Activated naive CD4-positive, alpha-beta T cell treated with anti-CD3 and anti-CD28 coated beads for 36 hours (primary cell): ENCODE data around the gene RNASEH1. TPM values are rescaled to one million over a fixed set of nuclear protein-coding genes. Genes with fewer than 3 reads are reported as not detected.

Experiments
- CTCF ChIA-PET: fragments of 350-600 bp; sonication (Branson Sonifier 250); formaldehyde crosslinking; loops from one replicate; lab custom pipeline; 2021; ENCODE audit warnings: antibody characterized with exemption; lab: Charles Lee
- DNase-seq: peaks from one replicate; pipeline ENCODE4 v3.0.0-alpha.2; 2020
- H3K27ac Mint-ChIP-seq: one replicate; pipeline ENCODE4 v1.8.0; 2021; ENCODE audit warnings: mild to moderate bottlenecking, mixed read lengths
- H3K27me3 Mint-ChIP-seq: one replicate; pipeline ENCODE4 v1.8.0; 2021; ENCODE audit warnings: low read depth, mixed read lengths
- H3K36me3 Mint-ChIP-seq: one replicate; pipeline ENCODE4 v1.8.0; 2021; ENCODE audit warnings: low read depth, mixed read lengths
- H3K4me1 Mint-ChIP-seq: one replicate; pipeline ENCODE4 v1.8.0; 2021; ENCODE audit warnings: low read depth, mixed read lengths
- H3K4me3 Mint-ChIP-seq: one replicate; pipeline ENCODE4 v1.8.0; 2021; ENCODE audit warnings: mild to moderate bottlenecking, moderate library complexity, mixed read lengths
- H3K9me3 Mint-ChIP-seq: one replicate; pipeline ENCODE4 v1.8.0; 2021; ENCODE audit warnings: mixed read lengths
- intact Hi-C: fragments of 100-400 bp; cut with micrococcal nuclease; formaldehyde crosslinking; loops from one replicate; pipeline ENCODE4 v1.15.1; 2023
- total RNA-seq, 2 experiments: library from RNA; stranded (reverse); gene quantifications; one replicate each; pipeline ENCODE4 v1.2.3, GENCODE V29; 2021

RNASEH1 gene
- total RNA-seq, 2 experiments from 2014 or later = 23.0 to 24.0 TPM

- intact Hi-C loops = loop anchor here (1.0 to 2.0 kb wide), 3 partner anchors 18 to 114 kb away; partner anchors contain the start of genes ADI1 and RNASEH1
Measured at GRCh38 chr2:3536682-3537632, 21.2 kb downstream of the RNASEH1 start.

DNA sequence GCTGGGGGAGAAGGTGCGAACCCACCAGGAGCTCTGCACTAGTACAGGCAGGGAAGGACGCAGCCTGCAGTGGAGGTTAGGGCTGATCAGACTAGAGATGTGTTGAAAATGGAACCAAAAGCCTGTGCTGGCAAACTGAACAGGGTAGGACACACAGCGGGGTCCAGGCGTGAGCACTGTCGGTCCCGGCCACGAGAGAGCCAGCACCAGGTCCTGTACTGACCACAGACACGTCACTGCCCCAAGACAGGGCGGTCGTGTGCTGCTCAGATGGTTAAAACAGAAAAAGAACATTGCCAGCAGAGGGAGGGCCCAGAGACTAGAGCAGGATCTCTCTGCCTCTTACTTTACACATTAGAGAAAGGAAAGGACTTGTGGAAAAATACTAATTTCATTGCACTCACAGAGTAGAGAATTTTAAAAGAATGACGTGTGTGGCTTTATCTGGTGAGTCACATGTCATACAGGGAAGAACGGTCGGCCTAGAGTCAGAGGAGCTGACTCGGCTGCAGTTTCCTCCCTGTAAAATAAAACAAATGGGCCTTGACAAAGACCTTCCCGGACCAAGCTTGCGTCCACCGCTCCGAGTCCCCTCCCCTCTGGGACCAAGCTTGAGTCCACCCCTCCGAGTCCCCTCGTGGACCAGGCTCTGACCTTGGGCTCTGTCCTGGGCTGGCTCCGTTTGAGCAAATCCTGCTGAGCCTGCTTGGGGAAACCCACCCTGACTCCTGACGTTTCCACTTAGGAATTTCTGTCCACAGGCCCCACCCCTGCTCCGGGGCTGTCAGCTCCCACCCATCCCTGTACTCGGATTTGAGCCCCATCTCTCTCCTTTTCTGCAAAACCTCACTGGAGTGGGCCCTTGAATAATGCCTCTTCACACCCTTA, 22.1 kb downstream of the RNASEH1 start:
- Mint-ChIP-seq H3K4me1 (peaks cover 3% of the 10 kb centered on the region), H3K4me3 (peak overlapping the region; percentile 61), H3K36me3 (peaks cover 10% of the 10 kb centered on the region), H3K27ac (peak overlapping the region; percentile 83), H3K9me3 (no peaks in the 10 kb centered on the region), H3K27me3 (no peaks in the 10 kb centered on the region)
- intact Hi-C loops = loop anchor here (1.0 to 2.0 kb wide), 3 partner anchors 17 to 115 kb away; partner anchors contain the start of genes ADI1 and RNASEH1
- CTCF ChIA-PET = no interaction called here
- DNase-seq = no peak

More at GRCh38 chr2:3536682-3537632, 21.2 kb downstream of the RNASEH1 start:
- peak overlapping the region; percentile 83 for H3K27ac Mint-ChIP-seq
- CTCF ChIA-PET = interaction anchor here (0.6 to 0.7 kb wide), 2 partner anchors 35 to 87 kb away, joined by 3 to 4 read pairs; no protein-coding TSS in a partner anchor
- peak overlapping the region; percentile 61 for H3K4me3 Mint-ChIP-seq
- peaks cover 3% of the 10 kb centered on the region for H3K4me1 Mint-ChIP-seq
- DNase-seq = no peak
- no peaks in the 10 kb centered on the region for H3K9me3 Mint-ChIP-seq
- no peaks in the 10 kb centered on the region for H3K27me3 Mint-ChIP-seq
- peaks cover 12% of the 10 kb centered on the region for H3K36me3 Mint-ChIP-seq

- intact Hi-C loops = no loop called here
- CTCF ChIA-PET = no interaction called here
- peaks cover 10% of the 10 kb centered on the region for H3K36me3 Mint-ChIP-seq
- no peaks in the 10 kb centered on the region for H3K9me3 Mint-ChIP-seq
- DNase-seq = no peak
- H3K4me3 Mint-ChIP-seq = no peak overlapping the region
- no peaks in the 10 kb centered on the region for H3K27me3 Mint-ChIP-seq
- peaks cover 3% of the 10 kb centered on the region for H3K4me1 Mint-ChIP-seq
- peak overlapping the region; percentile 83 for H3K27ac Mint-ChIP-seq
Measured at GRCh38 chr2:3535467-3535793, 22.7 kb downstream of the RNASEH1 start.

DNA sequence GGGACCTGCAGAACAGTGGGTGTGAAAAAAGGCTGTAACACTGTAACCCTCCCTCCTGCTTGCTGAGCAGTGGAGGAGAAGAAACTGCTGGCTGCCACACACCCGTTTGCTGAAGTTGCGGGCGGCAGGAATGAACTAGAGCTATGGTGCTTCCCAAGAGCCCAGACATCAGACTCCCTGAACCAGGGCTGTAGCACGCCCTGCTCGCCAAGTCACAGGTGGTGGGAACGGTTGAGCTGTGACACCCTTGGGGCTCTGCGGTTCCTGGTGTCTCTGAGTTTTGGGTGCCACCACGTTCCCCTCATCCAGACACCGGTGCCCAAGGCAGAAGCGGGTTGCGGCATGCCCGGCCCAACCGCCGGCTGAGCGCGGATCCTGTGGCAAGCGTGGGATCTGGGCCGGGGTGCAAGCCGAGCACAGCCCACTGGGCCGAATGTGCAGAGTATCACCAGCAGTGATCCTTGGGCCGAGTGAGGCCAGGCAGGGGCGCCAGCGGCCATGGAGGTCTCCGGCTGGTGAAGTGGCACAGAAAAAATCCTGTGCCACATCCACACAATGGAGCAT, 23.8 kb downstream of the RNASEH1 start:
- Mint-ChIP-seq H3K27ac (no peak overlapping the region), H3K36me3 (peaks cover 7% of the 10 kb centered on the region), H3K4me1 (peaks cover 3% of the 10 kb centered on the region), H3K9me3 (no peaks in the 10 kb centered on the region), H3K4me3 (no peak overlapping the region), H3K27me3 (no peaks in the 10 kb centered on the region)
- DNase-seq = no peak
- intact Hi-C loops = no loop called here
- CTCF ChIA-PET = no interaction called here

DNA sequence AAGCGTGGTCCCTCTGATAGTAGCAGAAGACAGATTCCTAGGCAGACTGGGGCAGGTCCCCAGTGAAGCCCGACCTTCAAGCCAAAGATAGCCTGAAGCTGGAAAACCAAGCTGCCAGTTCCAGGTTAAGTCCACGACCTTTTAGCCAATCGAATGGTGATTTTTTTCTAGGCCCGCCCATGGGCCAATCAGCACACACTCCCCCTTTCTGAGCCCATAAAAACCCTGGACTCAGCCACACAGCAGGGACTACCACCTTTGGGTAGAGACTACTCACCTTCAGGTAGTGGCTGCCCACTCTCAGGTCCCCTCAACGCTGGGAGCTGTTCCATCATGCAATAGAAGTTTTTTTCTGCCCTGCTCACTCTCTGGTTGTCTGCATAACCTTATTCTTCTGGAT, 24.3 kb downstream of the RNASEH1 start:
- Mint-ChIP-seq H3K27ac (no peak overlapping the region), H3K36me3 (peaks cover 7% of the 10 kb centered on the region), H3K4me1 (peaks cover 3% of the 10 kb centered on the region), H3K4me3 (no peak overlapping the region), H3K9me3 (no peaks in the 10 kb centered on the region), H3K27me3 (no peaks in the 10 kb centered on the region)
- no peak for DNase-seq
- CTCF ChIA-PET = no interaction called here
- intact Hi-C loops = no loop called here

- CTCF ChIA-PET = no interaction called here
- Mint-ChIP-seq H3K36me3 (peaks cover 7% of the 10 kb centered on the region), H3K27me3 (no peaks in the 10 kb centered on the region), H3K9me3 (no peaks in the 10 kb centered on the region), H3K4me1 (peaks cover 3% of the 10 kb centered on the region), H3K4me3 (no peak overlapping the region), H3K27ac (no peak overlapping the region)
- intact Hi-C loops = no loop called here
- no peak for DNase-seq
Measured at GRCh38 chr2:3532941-3533340, 25.2 kb downstream of the RNASEH1 start.

DNA sequence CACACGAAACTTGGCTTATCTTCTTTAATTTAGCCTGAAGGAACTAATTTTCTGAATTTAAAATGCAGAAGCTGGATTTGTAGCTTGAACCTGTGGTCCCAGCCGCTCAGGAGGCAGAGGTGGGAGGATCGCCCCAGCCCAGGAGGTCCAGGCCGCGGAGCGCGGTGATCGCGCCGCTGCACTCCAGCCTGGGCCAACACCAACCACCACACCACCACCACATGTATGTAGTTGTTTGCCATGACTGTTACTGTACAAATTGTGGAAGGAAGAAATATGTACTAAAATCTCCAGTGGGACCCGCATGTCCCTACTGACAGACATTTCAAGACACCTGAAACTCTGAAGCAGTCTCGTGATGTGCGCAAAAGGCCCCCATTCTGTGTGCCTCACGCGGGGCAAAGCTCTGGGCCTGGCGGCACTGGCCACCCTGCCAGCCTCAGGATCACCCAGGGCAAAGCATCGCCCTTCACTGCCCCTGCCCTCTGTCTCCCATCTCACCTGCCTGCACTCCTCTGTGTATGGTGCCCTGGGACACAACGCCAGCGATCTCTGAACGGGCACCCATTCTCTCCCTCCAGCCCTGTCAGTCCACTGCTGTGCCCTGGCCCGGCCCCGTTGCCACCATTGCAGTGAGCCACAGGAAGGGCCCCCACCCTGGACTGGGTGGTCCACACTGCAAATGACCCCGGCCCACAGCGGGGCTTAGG, 28.7 kb downstream of the RNASEH1 start:
- H3K4me1 Mint-ChIP-seq = no peaks in the 10 kb centered on the region
- H3K9me3 Mint-ChIP-seq = no peaks in the 10 kb centered on the region
- no peak overlapping the region for H3K4me3 Mint-ChIP-seq
- intact Hi-C loops = no loop called here
- H3K36me3 Mint-ChIP-seq = peaks cover 7% of the 10 kb centered on the region
- H3K27me3 Mint-ChIP-seq = no peaks in the 10 kb centered on the region
- DNase-seq = no peak
- CTCF ChIA-PET = no interaction called here
- H3K27ac Mint-ChIP-seq = no peak overlapping the region

DNA sequence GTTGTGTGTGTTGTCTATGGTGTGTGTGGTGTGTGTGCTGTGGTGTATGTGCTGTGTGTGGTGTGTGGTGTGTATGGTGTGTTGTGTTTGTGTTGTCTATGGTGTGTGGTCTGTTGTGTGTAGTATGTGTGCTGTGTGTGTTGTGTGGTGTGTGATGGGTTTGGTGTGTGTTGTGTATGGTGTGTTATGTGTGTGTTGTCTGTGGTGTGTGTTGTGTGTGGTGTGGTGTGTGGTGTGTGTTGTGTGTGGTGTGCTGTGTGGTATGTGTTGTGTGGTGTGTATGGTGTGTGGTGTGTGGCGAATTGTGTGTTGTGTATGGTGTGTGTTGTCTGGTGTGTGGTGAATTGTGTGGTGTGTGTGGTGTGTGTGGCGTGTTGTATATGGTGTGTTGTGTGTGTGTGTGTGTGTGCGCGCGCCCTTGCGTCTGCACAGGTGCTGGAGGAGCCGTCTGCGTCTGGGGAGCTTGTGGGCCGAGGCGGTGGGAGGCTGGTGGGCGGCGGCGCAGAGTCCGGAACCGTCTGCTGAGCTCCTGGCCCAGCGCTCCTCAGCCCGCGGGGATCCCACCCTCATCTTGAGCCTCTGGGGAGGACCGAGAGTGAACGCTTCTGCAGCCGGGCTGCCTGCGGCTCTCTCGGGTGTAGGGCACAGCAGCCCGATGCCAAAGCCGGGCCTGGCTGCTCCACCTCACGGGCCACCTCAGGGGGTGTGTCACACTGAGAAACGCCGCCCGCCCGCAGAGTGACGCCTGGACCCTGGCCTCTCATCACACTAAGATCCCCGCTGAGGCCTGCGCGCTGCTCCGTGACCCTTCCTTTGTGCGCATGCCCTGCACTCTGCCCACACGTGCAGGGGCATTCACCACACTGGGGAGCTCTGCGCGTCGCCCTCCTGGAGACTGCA, 30.0 kb downstream of the RNASEH1 start:
- CTCF ChIA-PET = no interaction called here
- DNase-seq = no peak
- intact Hi-C loops = no loop called here
- Mint-ChIP-seq H3K27me3 (no peaks in the 10 kb centered on the region), H3K4me3 (no peak overlapping the region), H3K9me3 (no peaks in the 10 kb centered on the region), H3K36me3 (no peaks in the 10 kb centered on the region), H3K4me1 (no peaks in the 10 kb centered on the region), H3K27ac (no peak overlapping the region)

DNA sequence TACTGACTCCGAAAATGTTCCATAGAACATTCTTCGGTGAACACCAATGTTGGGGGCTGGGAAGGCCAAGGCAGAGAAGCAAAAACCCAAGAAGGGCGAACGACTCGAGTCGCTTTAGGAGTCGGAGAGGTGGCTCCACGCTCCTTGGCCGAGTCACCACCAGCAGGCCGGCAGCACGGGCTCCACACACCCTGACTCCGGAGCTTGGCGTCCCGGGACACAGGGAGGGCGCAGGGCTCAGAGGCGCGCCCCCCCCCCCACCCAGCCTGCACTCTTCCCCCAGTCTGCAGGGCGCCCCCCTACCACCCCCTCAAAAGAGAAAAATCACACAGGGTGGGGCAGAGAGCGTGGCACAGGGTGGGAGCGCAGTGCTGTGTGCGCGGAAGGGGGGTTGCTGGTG, 31.3 kb downstream of the RNASEH1 start:
- no peaks in the 10 kb centered on the region for H3K9me3 Mint-ChIP-seq
- H3K27ac Mint-ChIP-seq = no peak overlapping the region
- no peak for DNase-seq
- intact Hi-C loops = no loop called here
- no peak overlapping the region for H3K4me3 Mint-ChIP-seq
- peaks cover under 1% of the 10 kb centered on the region for H3K4me1 Mint-ChIP-seq
- CTCF ChIA-PET = no interaction called here
- no peaks in the 10 kb centered on the region for H3K27me3 Mint-ChIP-seq
- no peaks in the 10 kb centered on the region for H3K36me3 Mint-ChIP-seq

DNA sequence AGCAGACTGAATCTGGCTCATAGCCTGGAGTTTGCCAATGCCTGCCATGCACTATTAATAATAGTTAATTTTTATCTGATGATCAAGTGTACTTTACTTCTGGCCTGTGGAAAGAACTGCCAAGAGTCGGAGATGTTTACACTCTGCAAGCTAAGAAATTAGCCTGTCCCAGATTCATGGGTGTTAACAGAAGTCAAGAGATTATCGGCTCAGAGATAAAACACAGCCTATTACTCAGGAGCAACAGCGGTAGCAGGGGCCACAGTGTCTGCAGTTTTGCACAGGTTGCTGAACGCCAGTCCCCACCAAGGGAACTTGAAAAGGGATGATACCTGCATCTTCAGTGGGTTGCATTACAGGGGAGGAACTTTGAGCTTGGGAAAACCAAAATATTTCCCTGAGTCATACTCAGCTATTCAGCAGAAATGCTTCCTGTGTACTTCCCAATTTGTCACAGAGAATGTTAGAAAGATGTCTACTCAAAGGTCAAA, 34.5 kb downstream of the RNASEH1 start:
- H3K27me3 Mint-ChIP-seq = no peaks in the 10 kb centered on the region
- CTCF ChIA-PET = no interaction called here
- H3K36me3 Mint-ChIP-seq = no peaks in the 10 kb centered on the region
- H3K4me3 Mint-ChIP-seq = no peak overlapping the region
- H3K4me1 Mint-ChIP-seq = peaks cover 20% of the 10 kb centered on the region
- DNase-seq = no peak
- no peak overlapping the region for H3K27ac Mint-ChIP-seq
- H3K9me3 Mint-ChIP-seq = no peaks in the 10 kb centered on the region
- intact Hi-C loops = no loop called here

GRCh38 chr2:3522961-3523421, 35.1 kb downstream of the RNASEH1 start:
- H3K4me3 Mint-ChIP-seq = no peak overlapping the region
- intact Hi-C loops = no loop called here
- H3K4me1 Mint-ChIP-seq = peaks cover 20% of the 10 kb centered on the region

More at GRCh38 chr2:3522961-3523421, 35.1 kb downstream of the RNASEH1 start:
- Mint-ChIP-seq H3K36me3 (no peaks in the 10 kb centered on the region), H3K27me3 (no peaks in the 10 kb centered on the region), H3K9me3 (no peaks in the 10 kb centered on the region), H3K27ac (no peak overlapping the region)
- no peak for DNase-seq
- CTCF ChIA-PET = no interaction called here
